IPS DF 6.9 (cell line): ENCODE results near the gene RNF169.

ENCODE experiments used
- DNase-seq: peaks from one replicate; pipeline ENCODE4 v3.0.0-alpha.2; 2013; ENCODE audit warnings: low read depth, low spot score
- H3K27ac ChIP-seq: one replicate; pipeline ENCODE4 v1.5.1; 2013; ENCODE audit warnings: low read length, control low read depth
- H3K27me3 ChIP-seq: 2 replicates; pipeline ENCODE4 v1.6.1; 2013; ENCODE audit warnings: mild to moderate bottlenecking, low read length; ENCODE audit not compliant: control insufficient read depth, insufficient read depth
- H3K36me3 ChIP-seq: 2 replicates; pipeline ENCODE4 v1.6.1; 2013; ENCODE audit warnings: low read length; ENCODE audit not compliant: control insufficient read depth, insufficient read depth
- H3K4me1 ChIP-seq: 2 replicates; pipeline ENCODE4 v1.6.1; 2013; ENCODE audit warnings: low read length; ENCODE audit not compliant: control insufficient read depth, insufficient read depth
- H3K4me3 ChIP-seq: 2 replicates; pipeline ENCODE4 v1.5.1; 2013; ENCODE audit warnings: mild to moderate bottlenecking, low read length
- H3K9me3 ChIP-seq: 2 replicates; pipeline ENCODE4 v1.6.1; 2013; ENCODE audit warnings: low read length, inconsistent platforms; ENCODE audit not compliant: control insufficient read depth, insufficient read depth
- whole genome bisulfite sequencing: extraction: QIAGEN DNeasy Blood & Tissue Kit; methylation state at CpG from one replicate; pipeline ENCODE4 v1.1.7; 2013; ENCODE audit warnings: mixed read lengths, missing lambda C conversion rate; ENCODE audit not compliant: insufficient read length, insufficient coverage; 5-methylcytosine and 5-hydroxymethylcytosine counted together

The RNF169 gene

DNA sequence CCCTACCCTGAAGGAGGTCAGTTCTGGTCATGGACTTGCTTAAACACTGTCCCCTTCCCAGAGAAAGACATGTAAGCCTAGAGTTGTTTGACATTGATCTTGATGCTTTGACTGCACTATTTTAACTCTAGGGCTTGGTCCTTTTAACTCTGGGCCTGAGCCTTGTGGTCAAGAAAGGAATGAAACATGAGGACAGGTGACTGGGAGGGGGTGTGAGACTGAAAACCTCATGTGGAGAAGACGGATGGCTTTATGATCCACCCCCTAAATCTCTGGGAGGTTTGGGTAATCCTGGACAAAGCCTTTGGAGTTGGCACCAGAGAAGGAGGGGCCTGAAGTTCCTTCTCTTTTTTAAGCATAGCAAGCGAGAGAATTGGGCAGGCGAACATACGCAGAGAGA lies 35.0 kb upstream of the RNF169 start:
- no CpG with 5 or more reads among the region's 4 CpGs for WGBS
- H3K4me1 ChIP-seq = peaks cover 2% of the 10 kb centered on the region; the same call in 1 of the 2 replicates
- H3K36me3 ChIP-seq = no peaks in the 10 kb centered on the region
- DNase-seq = no peak
- no peaks in the 10 kb centered on the region for H3K9me3 ChIP-seq
- no peaks in the 10 kb centered on the region for H3K27me3 ChIP-seq
- H3K27ac ChIP-seq = no peak overlapping the region
- H3K4me3 ChIP-seq = no peak overlapping the region

DNA sequence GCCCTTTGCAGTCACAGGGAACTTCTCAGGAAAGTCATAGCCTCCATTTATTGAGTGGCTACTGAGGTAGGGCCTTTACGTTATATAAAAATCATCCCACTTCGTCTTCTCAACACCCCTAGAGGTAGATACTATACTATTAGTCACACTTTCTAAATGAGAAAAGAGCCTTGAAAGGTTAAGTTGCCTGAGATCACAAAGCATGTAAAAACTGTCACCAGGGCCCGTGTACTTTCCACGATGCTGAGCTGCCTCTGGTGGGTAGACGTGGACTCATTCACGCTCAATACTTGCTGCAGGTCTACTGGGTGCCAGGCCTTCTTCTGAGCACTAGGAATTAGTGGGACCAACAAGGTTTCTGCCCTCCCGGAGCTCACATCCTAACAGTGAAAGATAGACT lies 33.7 kb upstream of the RNF169 start:
- no peak overlapping the region for H3K4me3 ChIP-seq
- peaks cover 2% of the 10 kb centered on the region; the same call in 1 of the 2 replicates for H3K4me1 ChIP-seq
- H3K9me3 ChIP-seq = no peaks in the 10 kb centered on the region
- no peak overlapping the region for H3K27ac ChIP-seq
- H3K27me3 ChIP-seq = no peaks in the 10 kb centered on the region
- no peaks in the 10 kb centered on the region for H3K36me3 ChIP-seq
- no CpG with 5 or more reads among the region's 7 CpGs for WGBS
- DNase-seq = no peak

GRCh38 chr11:74717221-74717969 lies 31.3 kb upstream of the RNF169 start:
- Histone ChIP-seq H3K36me3 (no peaks in the 10 kb centered on the region), H3K4me3 (no peak overlapping the region), H3K4me1 (peaks cover 6% of the 10 kb centered on the region; the same call in 1 of the 2 replicates), H3K27me3 (no peaks in the 10 kb centered on the region), H3K27ac (no peak overlapping the region), H3K9me3 (no peaks in the 10 kb centered on the region)
- no CpG with 5 or more reads among the region's 5 CpGs for WGBS
- DNase-seq = no peak

DNA sequence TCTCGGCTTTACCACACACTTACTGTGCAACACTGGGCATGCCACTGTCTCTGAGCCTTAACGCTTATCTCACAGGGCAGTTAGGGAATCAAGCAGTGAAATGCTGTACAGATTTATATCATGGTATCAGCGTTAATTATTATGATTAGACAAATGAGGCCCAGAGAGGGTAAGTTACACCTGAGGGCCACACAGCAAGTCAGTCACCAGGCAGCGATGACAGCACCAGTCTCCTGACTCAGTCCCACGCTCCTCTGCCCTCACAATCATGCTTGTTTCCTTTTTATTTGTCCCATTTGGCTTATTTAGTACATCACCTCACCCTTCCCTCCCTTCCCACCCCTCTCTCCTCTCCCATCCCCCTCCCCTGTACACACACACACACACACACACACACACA lies 29.6 kb upstream of the RNF169 start:
- no peak overlapping the region for H3K27ac ChIP-seq
- H3K4me3 ChIP-seq = no peak overlapping the region
- H3K4me1 ChIP-seq = peaks cover 6% of the 10 kb centered on the region; the same call in 1 of the 2 replicates
- H3K36me3 ChIP-seq = no peaks in the 10 kb centered on the region
- no peaks in the 10 kb centered on the region for H3K27me3 ChIP-seq
- no peak for DNase-seq
- H3K9me3 ChIP-seq = no peaks in the 10 kb centered on the region
- no CpG with 5 or more reads among the region's 5 CpGs for WGBS

DNA sequence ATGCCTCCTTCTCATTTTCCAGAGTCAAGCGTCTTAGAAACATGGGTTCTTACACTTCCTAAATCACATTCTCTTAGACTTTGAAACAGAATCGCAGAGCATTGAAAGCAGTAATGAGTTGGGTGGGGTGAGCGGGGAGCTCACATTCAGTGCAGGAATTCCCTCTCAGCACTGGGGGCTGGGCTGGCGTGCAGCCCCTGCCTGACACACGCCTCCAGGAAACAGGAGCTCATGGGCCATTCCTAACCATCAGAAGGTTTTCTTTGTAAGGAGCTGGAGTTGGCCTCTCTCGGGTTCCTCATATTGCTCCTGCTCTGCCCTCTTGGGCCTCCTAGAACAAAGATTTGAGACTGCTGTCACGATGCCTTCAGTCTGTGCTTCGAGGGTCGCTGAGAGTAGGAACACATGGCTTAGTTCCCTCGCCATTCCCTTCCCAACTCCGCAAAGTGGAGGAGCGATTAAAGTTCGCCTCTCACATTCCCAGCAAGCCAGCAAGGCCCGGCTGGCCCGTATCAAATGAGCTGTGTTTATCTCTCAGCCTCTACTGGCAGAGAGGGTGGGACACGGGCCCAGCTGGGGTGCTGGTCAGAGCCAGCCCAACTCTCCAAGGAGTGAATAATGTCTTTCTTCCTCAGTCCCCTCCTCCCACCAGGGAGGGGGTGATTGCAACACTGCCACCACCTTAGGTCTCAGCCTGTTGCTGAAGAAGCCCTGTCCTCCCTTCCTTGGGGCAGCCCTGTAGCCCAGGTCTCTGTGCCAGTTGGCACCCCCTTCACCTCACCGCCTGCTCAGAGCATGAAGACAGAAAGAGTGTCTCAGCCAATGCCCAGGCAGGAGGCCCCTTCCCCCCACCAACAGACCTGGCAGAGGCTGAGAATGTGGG lies 27.8 kb upstream of the RNF169 start:
- Histone ChIP-seq H3K27me3 (no peaks in the 10 kb centered on the region), H3K4me3 (no peak overlapping the region), H3K36me3 (no peaks in the 10 kb centered on the region), H3K27ac (no peak overlapping the region), H3K4me1 (peaks cover 6% of the 10 kb centered on the region; the same call in 1 of the 2 replicates), H3K9me3 (no peaks in the 10 kb centered on the region)
- DNase-seq = no peak
- WGBS = no CpG with 5 or more reads among the region's 17 CpGs

DNA sequence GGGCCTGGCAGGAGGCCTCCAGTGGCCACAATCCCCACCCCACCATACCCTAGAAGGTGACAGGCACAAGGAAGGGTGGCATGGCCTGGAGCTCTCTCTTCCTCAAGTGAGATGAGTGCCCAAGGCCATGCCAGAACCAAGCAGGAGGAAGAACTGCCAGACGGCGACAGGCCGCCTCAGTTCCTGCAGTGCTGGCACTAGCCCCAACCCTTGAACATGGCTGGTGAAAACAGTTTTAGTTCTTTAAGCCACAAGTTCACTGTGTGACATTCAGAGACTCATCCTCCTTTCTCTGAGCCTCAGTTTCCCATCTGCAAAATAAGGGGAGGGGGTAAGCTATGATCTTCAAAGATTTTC lies 27.2 kb upstream of the RNF169 start:
- no peak overlapping the region for H3K4me3 ChIP-seq
- no peaks in the 10 kb centered on the region for H3K36me3 ChIP-seq
- no CpG with 5 or more reads among the region's 3 CpGs for WGBS

GRCh38 chr11:74723511-74723910 lies 25.1 kb upstream of the RNF169 start:
- no peaks in the 10 kb centered on the region for H3K27me3 ChIP-seq
- no peaks in the 10 kb centered on the region for H3K9me3 ChIP-seq
- H3K4me3 ChIP-seq = no peak overlapping the region
- H3K36me3 ChIP-seq = no peaks in the 10 kb centered on the region
- H3K4me1 ChIP-seq = peaks cover 6% of the 10 kb centered on the region; the same call in 1 of the 2 replicates
- H3K27ac ChIP-seq = no peak overlapping the region
- DNase-seq = no peak
- no CpG with 5 or more reads among the region's 5 CpGs for WGBS

More for the DNA sequence above, 27.2 kb upstream of the RNF169 start:
- Histone ChIP-seq H3K4me1 (peaks cover 6% of the 10 kb centered on the region; the same call in 1 of the 2 replicates), H3K27ac (no peak overlapping the region), H3K27me3 (no peaks in the 10 kb centered on the region), H3K9me3 (no peaks in the 10 kb centered on the region)
- DNase-seq = no peak

- no peaks in the 10 kb centered on the region for H3K36me3 ChIP-seq
- no peaks in the 10 kb centered on the region for H3K9me3 ChIP-seq
- WGBS = no CpG with 5 or more reads among the region's 4 CpGs
- DNase-seq = no peak
- peaks cover 19% of the 10 kb centered on the region for H3K27me3 ChIP-seq
- H3K27ac ChIP-seq = no peak overlapping the region
- no peak overlapping the region for H3K4me3 ChIP-seq
- peaks cover 6% of the 10 kb centered on the region for H3K4me1 ChIP-seq
Observed at GRCh38 chr11:74725701-74726100, 22.9 kb upstream of the RNF169 start.

DNA sequence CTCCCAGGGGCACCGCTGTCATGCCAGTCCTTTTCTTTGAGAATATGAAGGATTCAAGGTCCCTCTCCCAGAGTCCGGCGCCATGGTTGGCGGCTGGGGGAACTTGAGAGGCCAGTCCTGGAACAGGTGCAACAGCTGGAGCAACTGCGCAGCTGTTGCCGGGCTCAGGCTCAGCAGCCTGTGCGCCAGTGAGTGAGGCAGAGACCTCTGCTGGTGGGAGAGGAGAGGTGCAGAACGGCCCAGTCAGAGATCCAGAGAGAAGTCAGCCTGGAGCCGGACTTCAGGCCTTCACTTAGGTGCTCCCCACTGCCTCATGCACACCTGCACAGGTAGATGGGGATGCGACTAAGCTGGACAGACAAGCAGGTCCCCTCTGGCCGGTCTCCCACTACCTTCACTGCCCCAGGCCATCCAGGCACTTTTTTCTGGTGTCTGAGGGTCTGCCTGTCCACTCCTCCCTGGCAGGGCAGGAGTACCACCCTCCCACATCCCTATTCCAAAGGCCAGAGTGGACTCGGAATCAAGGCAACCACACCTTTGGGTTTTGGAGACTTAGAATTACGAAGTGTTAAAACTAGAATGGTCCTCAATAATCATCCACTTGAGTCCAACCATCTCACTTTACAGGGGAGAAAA lies 22.0 kb upstream of the RNF169 start:
- Histone ChIP-seq H3K4me1 (peaks cover 3% of the 10 kb centered on the region; the same call in 1 of the 2 replicates), H3K4me3 (no peak overlapping the region), H3K36me3 (no peaks in the 10 kb centered on the region), H3K27me3 (peaks cover 26% of the 10 kb centered on the region), H3K27ac (no peak overlapping the region), H3K9me3 (no peaks in the 10 kb centered on the region)
- no peak for DNase-seq
- WGBS = no CpG with 5 or more reads among the region's 13 CpGs

GRCh38 chr11:74729397-74729796 lies 19.3 kb upstream of the RNF169 start:
- peaks cover 3% of the 10 kb centered on the region; the same call in 1 of the 2 replicates for H3K4me1 ChIP-seq
- DNase-seq = no peak
- H3K27ac ChIP-seq = no peak overlapping the region
- H3K27me3 ChIP-seq = peaks cover 38% of the 10 kb centered on the region
- no peaks in the 10 kb centered on the region for H3K36me3 ChIP-seq
- H3K9me3 ChIP-seq = no peaks in the 10 kb centered on the region
- no peak overlapping the region for H3K4me3 ChIP-seq
- WGBS = no CpG with 5 or more reads among the region's 4 CpGs
